Erythroblast (primary cell): ENCODE measurements around the gene SAG.

Experiments used
- GATA1 ChIP-seq: IDR thresholded peaks from 2 replicates; pipeline ENCODE4 v1.6.1; 2011; ENCODE audit warnings: low read depth, mild to moderate bottlenecking, control low read depth, low read length, moderate library complexity
- POLR2A ChIP-seq: IDR thresholded peaks from 2 replicates; pipeline ENCODE4 v1.6.1; 2011; ENCODE audit warnings: mild to moderate bottlenecking, low read length

- no peak for TF ChIP-seq POLR2A
- no peak for TF ChIP-seq GATA1
These were observed 10.5 kb upstream of the SAG start for GRCh38 chr2:233297076-233297475.
